Urinary bladder (tissue), 4 donors: ENCODE measurements around the gene BAZ2A. TPM values are rescaled to one million over a fixed set of nuclear protein-coding genes. Genes with fewer than 3 reads are reported as not detected.

Source experiments
- DNase-seq: peaks from one replicate; pipeline ENCODE4 v3.0.0-alpha.2; 2015; ENCODE audit errors: extremely low spot score
- H3K27ac ChIP-seq: one replicate; pipeline ENCODE4 v1.5.1; 2013; ENCODE audit warnings: low read depth, mild to moderate bottlenecking, moderate library complexity
- H3K36me3 ChIP-seq: one replicate; pipeline ENCODE4 v1.6.1; 2013; ENCODE audit warnings: mild to moderate bottlenecking, moderate library complexity; ENCODE audit not compliant: insufficient read depth
- H3K4me1 ChIP-seq: one replicate; pipeline ENCODE4 v1.6.1; 2013; ENCODE audit warnings: mild to moderate bottlenecking, moderate library complexity; ENCODE audit not compliant: insufficient read depth
- H3K4me3 ChIP-seq: one replicate; pipeline ENCODE4 v1.5.1; 2013; ENCODE audit warnings: low read depth, low read length
- WGBS: extraction: QIAGEN DNeasy Blood & Tissue Kit; methylation state at CpG from one replicate; pipeline ENCODE4 v1.1.7; 2013; 5-methylcytosine and 5-hydroxymethylcytosine counted together
- polyA plus RNA-seq: library from polyadenylated mRNA; stranded (reverse); fragments of 200-250 nt; gene quantifications from one replicate; pipeline ENCODE4 v1.2.3, GENCODE V29; 2013
- small RNA-seq: library from RNA; depleted of rRNA; stranded (forward); fragments of <200 nt; gene quantifications from one replicate; pipeline ENCODE3, GENCODE V24; 2014
- total RNA-seq: library from RNA; depleted of rRNA; stranded (reverse); fragments of >200 nt; gene quantifications from one replicate; pipeline ENCODE4 v1.2.3, GENCODE V29; 2014
- donor health status: healthy with polysubstance abuse.
- donor health status: healthy.

The BAZ2A gene
- total and polyA plus RNA-seq, 2 donors, result 27.4 to 30.9 TPM

DNA sequence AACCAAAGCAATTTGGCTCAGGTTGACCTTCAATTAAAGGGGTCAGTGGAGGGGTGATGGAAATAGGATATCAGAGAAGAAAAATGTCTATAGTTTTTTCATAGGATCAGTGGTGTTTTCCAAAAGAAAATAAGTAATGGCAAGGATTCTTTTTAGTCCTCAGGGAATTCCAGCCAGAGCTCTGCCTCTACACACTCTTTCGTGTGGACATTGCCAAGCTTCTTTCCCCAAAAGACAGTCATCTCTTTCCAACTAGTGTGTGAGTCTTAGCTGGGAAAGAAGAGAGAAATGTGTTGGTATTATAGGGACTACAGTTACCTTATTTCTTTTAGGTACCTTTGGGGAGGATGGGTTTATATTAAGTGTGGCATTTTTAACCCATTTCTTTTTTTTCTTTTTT, 62.0 kb downstream of the BAZ2A start:
- no peak overlapping the region for H3K4me3 ChIP-seq
- no peaks in the 10 kb centered on the region for H3K4me1 ChIP-seq
- 61% methylated on average over 1 of the region's 1 CpG for WGBS
- no peaks in the 10 kb centered on the region for H3K36me3 ChIP-seq
- no peak overlapping the region for H3K27ac ChIP-seq
- no peak for DNase-seq

- Histone ChIP-seq H3K4me3 (no peak overlapping the region), H3K27ac (peak overlapping the region; percentile 28), H3K36me3 (no peaks in the 10 kb centered on the region), H3K4me1 (no peaks in the 10 kb centered on the region)
- peak; percentile 93 for DNase-seq
- 2% methylated on average over 6 of the region's 6 CpGs for WGBS
Measured at GRCh38 chr12:56565510-56566101, 64.5 kb downstream of the BAZ2A start.

DNA sequence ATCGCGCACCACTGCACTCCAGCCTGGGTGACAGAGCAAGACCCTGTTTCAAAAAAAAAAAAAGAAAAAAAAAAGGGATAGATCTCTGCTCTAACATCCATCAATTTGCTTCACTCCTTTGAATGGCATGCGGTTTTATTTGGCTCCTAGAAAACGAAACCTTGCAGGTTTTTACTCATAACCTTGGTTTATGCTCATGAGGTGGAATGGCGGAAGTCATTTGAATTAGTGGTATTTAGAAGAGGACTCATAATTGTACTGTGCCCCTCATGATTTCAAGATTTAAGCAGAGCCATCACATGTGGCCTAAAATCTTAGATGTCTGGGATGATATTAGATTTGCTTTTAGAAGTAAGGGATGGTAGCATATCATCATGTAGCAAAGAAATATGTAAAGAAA, 79.1 kb downstream of the BAZ2A start:
- 96% methylated on average over 5 of the region's 5 CpGs for WGBS
- Histone ChIP-seq H3K4me1 (no peaks in the 10 kb centered on the region), H3K4me3 (no peak overlapping the region), H3K36me3 (no peaks in the 10 kb centered on the region), H3K27ac (no peak overlapping the region)
- no peak for DNase-seq

GRCh38 chr12:56546680-56547079, 83.4 kb downstream of the BAZ2A start:
- no peak for DNase-seq
- Histone ChIP-seq H3K27ac (no peak overlapping the region), H3K4me3 (no peak overlapping the region), H3K36me3 (no peaks in the 10 kb centered on the region), H3K4me1 (no peaks in the 10 kb centered on the region)
- 86% methylated on average over 5 of the region's 5 CpGs for WGBS

Small RNAs within 50 kb of the gene (small RNA-seq; reads per million reads assigned to genes)
- not detected for gene RN7SL809P
- gene RNU6-343P, result not detected
- 4,354 reads per million, percentile 100 among the genes with 10 or more reads in this experiment for gene SNORD59A

Other genes starting within 250 kb of the BAZ2A start
- gene TIMELESS, start 180.9 kb downstream of the BAZ2A start, total RNA-seq, result 8.9 TPM
- gene TIMELESS, start 180.9 kb downstream of the BAZ2A start, polyA plus RNA-seq, result 6.2 TPM
- not detected for gene MIP, start 175.7 kb downstream of the BAZ2A start, total RNA-seq
- not detected for gene MIP, start 175.7 kb downstream of the BAZ2A start, polyA plus RNA-seq
- gene SPRYD4, start 161.7 kb downstream of the BAZ2A start, total RNA-seq, result 2.0 TPM
- 2.4 TPM for gene SPRYD4, start 161.7 kb downstream of the BAZ2A start, polyA plus RNA-seq
- gene GLS2, start 142.2 kb downstream of the BAZ2A start, total RNA-seq, result 0.79 TPM
- 0.90 TPM for gene GLS2, start 142.2 kb downstream of the BAZ2A start, polyA plus RNA-seq
- 27.5 TPM for gene RBMS2, start 108.5 kb downstream of the BAZ2A start, total RNA-seq
- 11.2 TPM for gene RBMS2, start 108.5 kb downstream of the BAZ2A start, polyA plus RNA-seq
- gene ATP5F1B, start 15.7 kb upstream of the BAZ2A start, total RNA-seq, result 175 TPM
- gene ATP5F1B, start 15.7 kb upstream of the BAZ2A start, polyA plus RNA-seq, result 583 TPM
- 118 TPM for gene PTGES3, start 58.0 kb upstream of the BAZ2A start, total RNA-seq
- gene PTGES3, start 58.0 kb upstream of the BAZ2A start, polyA plus RNA-seq, result 184 TPM
- gene NACA, start 95.0 kb upstream of the BAZ2A start, total RNA-seq, result 1,052 TPM
- 1,683 TPM for gene NACA, start 95.0 kb upstream of the BAZ2A start, polyA plus RNA-seq
- gene PRIM1, start 122.0 kb upstream of the BAZ2A start, total RNA-seq, result 23.2 TPM
- 6.2 TPM for gene PRIM1, start 122.0 kb upstream of the BAZ2A start, polyA plus RNA-seq
- gene HSD17B6, start 133.0 kb upstream of the BAZ2A start, total RNA-seq, result 5.8 TPM
- 91.8 TPM for gene HSD17B6, start 133.0 kb upstream of the BAZ2A start, polyA plus RNA-seq